SH-SY5Y (cell line): ENCODE measurements around the gene ACOT13.

ENCODE experiments used
- GATA2 ChIP-seq: IDR thresholded peaks from 2 replicates; pipeline ENCODE4 v1.6.1; 2011; ENCODE audit warnings: mild to moderate bottlenecking, low read depth, low read length
- GATA3 ChIP-seq: IDR thresholded peaks from 2 replicates; pipeline ENCODE4 v1.6.1; 2011; ENCODE audit warnings: low read depth, mild to moderate bottlenecking, low read length, moderate library complexity

DNA sequence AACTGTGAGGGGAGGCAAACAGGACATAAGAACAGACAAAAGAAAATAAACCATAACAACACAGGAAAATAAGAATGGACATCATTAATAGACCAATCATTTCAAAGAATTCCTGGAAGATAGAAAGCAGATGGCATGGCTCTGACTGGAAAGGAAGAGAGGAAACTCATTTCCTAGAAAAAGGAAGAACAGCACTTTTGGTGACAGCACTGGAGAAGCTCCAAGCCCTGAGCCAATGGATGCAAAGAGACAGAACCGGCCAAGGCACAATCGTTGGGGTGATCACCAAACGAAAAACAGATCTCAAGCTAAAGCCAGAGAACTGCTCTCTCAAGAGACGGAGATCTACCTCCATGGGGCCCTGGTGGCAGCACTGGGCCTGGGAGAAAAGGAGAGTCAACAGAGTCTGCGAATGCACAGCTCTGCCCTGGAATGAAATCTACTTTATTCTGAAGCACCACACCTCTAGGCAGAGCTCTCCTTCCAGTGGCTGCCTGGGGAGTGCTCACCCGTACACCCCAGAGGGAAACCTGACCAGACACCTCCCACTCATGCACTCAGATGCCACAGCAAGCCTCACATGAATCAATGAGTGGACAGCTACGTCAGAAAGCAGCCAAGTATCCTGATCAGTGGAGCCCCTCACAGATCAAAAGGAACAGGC, 45.1 kb upstream of the ACOT13 start:
- no peak for TF ChIP-seq GATA2
- no peak for TF ChIP-seq GATA3
